H1 (cell line): ENCODE results near the gene NBAS. TPM values are rescaled to one million over a fixed set of nuclear protein-coding genes. Genes with fewer than 3 reads are reported as not detected.

ENCODE experiments used
- CHD1 ChIP-seq: IDR thresholded peaks from 2 replicates; pipeline ENCODE4 v1.6.1; 2012; ENCODE audit warnings: low read depth, low read length, improper control_type of control experiment
- EGR1 ChIP-seq: IDR thresholded peaks from 2 replicates; pipeline ENCODE4 v1.6.1; 2011; ENCODE audit warnings: low read depth, low read length, borderline replicate concordance
- KDM1A ChIP-seq: fragments of 200-600, 300-600 bp; sonication (generic); IDR thresholded peaks from 2 replicates; pipeline ENCODE4 v1.7.1; 2016; ENCODE audit warnings: mild to moderate bottlenecking, low read length, borderline replicate concordance
- KDM5A ChIP-seq: fragments of 200-600 bp; IDR thresholded peaks from 2 replicates; pipeline ENCODE4 v1.7.1; 2012; ENCODE audit warnings: mild to moderate bottlenecking, low read length, inconsistent platforms, mixed read lengths
- PHF8 ChIP-seq: fragments of 200-600 bp; sonication (generic); conservative IDR thresholded peaks from 2 replicates; pipeline ENCODE4 v1.7.1; 2012; ENCODE audit warnings: low read depth, mild to moderate bottlenecking, inconsistent platforms, low read length, moderate library complexity
- TBP ChIP-seq: IDR thresholded peaks from 2 replicates; pipeline ENCODE4 v1.6.1; 2011; ENCODE audit warnings: low read depth, low read length, improper control_type of control experiment
- TCF12 ChIP-seq: IDR thresholded peaks from 2 replicates; pipeline ENCODE4 v1.6.1; 2011; ENCODE audit warnings: low read depth, mild to moderate bottlenecking, low read length
- polyA plus RNA-seq, 7 experiments: library from polyadenylated mRNA; depleted of rRNA in 3 of 7; stranded (reverse) in 5 of 7; unstranded in 2 of 7; fragments of >200 nt in 5 of 7; fragments of 200-250 nt in 2 of 7; gene quantifications; 1 replicate in 5 of 7; 2 replicates in 1 of 7; 4 replicates in 1 of 7; pipeline versions ENCODE4 v1.2.1 to v1.2.3, GENCODE V29; 2011 to 2013; ENCODE audit warnings: missing spikeins in 2 of 7, mixed read lengths in 2 of 7
- total RNA-seq: library from RNA; stranded (reverse); fragmentation: NEBNext Ultra II Directional; extraction: Animal tissue kit (Norgen Biotek cat#: 25700); gene quantifications from 2 replicates; pipeline ENCODE4 v1.2.1, GENCODE V29; 2021
- TF ChIP-seq, protein P1 (sequence below): fragments of 300-600 bp; sonication (generic); IDR thresholded peaks from 2 replicates; pipeline ENCODE4 v1.7.1; 2012; ENCODE audit warnings: low read length, moderate library complexity, mild to moderate bottlenecking, inconsistent platforms; ENCODE audit not compliant: insufficient replicate concordance
- TF ChIP-seq, protein P2 (sequence below): IDR thresholded peaks from 2 replicates; pipeline ENCODE4 v1.6.1; 2011; ENCODE audit warnings: low read depth, mild to moderate bottlenecking, low read length; ENCODE audit not compliant: insufficient read depth
- TF ChIP-seq, protein P3 (sequence below): IDR thresholded peaks from 2 replicates; pipeline ENCODE4 v1.6.1; 2012; ENCODE audit warnings: inconsistent platforms

Gene NBAS
- total and polyA plus RNA-seq, 2 of the 8 experiments (the other 6 are each of a cell fraction or from before 2014, with no cell fraction given): 19.6 to 34.8 TPM

DNA sequence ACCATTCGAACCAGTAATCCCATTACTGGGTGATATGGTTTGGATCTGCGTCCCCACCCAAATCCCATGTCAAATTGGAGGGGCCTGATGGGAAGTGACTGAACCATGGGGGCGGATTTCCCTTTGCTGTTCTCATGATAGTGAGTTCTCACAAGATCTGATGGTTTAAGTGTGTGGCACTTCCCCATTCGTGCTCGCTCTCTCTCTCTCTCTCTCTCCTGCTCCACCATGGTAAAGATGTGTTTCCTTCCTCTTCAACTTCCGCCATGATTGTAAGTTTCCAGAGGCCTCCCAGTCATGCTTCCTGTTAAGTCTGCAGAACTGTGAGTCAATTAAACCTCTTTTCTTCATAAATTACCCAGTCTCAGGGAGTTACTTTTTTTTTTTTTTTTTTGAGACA, 62.6 kb downstream of the NBAS start (continued):
- TF ChIP-seq, protein P1, sequence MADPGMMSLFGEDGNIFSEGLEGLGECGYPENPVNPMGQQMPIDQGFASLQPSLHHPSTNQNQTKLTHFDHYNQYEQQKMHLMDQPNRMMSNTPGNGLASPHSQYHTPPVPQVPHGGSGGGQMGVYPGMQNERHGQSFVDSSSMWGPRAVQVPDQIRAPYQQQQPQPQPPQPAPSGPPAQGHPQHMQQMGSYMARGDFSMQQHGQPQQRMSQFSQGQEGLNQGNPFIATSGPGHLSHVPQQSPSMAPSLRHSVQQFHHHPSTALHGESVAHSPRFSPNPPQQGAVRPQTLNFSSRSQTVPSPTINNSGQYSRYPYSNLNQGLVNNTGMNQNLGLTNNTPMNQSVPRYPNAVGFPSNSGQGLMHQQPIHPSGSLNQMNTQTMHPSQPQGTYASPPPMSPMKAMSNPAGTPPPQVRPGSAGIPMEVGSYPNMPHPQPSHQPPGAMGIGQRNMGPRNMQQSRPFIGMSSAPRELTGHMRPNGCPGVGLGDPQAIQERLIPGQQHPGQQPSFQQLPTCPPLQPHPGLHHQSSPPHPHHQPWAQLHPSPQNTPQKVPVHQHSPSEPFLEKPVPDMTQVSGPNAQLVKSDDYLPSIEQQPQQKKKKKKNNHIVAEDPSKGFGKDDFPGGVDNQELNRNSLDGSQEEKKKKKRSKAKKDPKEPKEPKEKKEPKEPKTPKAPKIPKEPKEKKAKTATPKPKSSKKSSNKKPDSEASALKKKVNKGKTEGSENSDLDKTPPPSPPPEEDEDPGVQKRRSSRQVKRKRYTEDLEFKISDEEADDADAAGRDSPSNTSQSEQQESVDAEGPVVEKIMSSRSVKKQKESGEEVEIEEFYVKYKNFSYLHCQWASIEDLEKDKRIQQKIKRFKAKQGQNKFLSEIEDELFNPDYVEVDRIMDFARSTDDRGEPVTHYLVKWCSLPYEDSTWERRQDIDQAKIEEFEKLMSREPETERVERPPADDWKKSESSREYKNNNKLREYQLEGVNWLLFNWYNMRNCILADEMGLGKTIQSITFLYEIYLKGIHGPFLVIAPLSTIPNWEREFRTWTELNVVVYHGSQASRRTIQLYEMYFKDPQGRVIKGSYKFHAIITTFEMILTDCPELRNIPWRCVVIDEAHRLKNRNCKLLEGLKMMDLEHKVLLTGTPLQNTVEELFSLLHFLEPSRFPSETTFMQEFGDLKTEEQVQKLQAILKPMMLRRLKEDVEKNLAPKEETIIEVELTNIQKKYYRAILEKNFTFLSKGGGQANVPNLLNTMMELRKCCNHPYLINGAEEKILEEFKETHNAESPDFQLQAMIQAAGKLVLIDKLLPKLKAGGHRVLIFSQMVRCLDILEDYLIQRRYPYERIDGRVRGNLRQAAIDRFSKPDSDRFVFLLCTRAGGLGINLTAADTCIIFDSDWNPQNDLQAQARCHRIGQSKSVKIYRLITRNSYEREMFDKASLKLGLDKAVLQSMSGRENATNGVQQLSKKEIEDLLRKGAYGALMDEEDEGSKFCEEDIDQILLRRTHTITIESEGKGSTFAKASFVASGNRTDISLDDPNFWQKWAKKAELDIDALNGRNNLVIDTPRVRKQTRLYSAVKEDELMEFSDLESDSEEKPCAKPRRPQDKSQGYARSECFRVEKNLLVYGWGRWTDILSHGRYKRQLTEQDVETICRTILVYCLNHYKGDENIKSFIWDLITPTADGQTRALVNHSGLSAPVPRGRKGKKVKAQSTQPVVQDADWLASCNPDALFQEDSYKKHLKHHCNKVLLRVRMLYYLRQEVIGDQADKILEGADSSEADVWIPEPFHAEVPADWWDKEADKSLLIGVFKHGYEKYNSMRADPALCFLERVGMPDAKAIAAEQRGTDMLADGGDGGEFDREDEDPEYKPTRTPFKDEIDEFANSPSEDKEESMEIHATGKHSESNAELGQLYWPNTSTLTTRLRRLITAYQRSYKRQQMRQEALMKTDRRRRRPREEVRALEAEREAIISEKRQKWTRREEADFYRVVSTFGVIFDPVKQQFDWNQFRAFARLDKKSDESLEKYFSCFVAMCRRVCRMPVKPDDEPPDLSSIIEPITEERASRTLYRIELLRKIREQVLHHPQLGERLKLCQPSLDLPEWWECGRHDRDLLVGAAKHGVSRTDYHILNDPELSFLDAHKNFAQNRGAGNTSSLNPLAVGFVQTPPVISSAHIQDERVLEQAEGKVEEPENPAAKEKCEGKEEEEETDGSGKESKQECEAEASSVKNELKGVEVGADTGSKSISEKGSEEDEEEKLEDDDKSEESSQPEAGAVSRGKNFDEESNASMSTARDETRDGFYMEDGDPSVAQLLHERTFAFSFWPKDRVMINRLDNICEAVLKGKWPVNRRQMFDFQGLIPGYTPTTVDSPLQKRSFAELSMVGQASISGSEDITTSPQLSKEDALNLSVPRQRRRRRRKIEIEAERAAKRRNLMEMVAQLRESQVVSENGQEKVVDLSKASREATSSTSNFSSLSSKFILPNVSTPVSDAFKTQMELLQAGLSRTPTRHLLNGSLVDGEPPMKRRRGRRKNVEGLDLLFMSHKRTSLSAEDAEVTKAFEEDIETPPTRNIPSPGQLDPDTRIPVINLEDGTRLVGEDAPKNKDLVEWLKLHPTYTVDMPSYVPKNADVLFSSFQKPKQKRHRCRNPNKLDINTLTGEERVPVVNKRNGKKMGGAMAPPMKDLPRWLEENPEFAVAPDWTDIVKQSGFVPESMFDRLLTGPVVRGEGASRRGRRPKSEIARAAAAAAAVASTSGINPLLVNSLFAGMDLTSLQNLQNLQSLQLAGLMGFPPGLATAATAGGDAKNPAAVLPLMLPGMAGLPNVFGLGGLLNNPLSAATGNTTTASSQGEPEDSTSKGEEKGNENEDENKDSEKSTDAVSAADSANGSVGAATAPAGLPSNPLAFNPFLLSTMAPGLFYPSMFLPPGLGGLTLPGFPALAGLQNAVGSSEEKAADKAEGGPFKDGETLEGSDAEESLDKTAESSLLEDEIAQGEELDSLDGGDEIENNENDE: no peak
- TF ChIP-seq, protein P2, sequence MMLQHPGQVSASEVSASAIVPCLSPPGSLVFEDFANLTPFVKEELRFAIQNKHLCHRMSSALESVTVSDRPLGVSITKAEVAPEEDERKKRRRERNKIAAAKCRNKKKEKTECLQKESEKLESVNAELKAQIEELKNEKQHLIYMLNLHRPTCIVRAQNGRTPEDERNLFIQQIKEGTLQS: no peak
- no peak for TF ChIP-seq KDM5A
- TF ChIP-seq KDM1A: no peak
- TF ChIP-seq TBP: no peak
- no peak for TF ChIP-seq CHD1
- TF ChIP-seq PHF8: no peak
- TF ChIP-seq TCF12: no peak
- TF ChIP-seq EGR1: no peak
- TF ChIP-seq, protein P3, sequence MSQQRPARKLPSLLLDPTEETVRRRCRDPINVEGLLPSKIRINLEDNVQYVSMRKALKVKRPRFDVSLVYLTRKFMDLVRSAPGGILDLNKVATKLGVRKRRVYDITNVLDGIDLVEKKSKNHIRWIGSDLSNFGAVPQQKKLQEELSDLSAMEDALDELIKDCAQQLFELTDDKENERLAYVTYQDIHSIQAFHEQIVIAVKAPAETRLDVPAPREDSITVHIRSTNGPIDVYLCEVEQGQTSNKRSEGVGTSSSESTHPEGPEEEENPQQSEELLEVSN: no peak
